Lower lobe of right lung (tissue), 2 donors: ENCODE results near the gene EFHC1. TPM values are rescaled to one million over a fixed set of nuclear protein-coding genes. Genes with fewer than 3 reads are reported as not detected.

ENCODE experiments used
- ATAC-seq, 2 donors: fragments of 200-7000 bp; cut with Tn5 transposase; one replicate each; pipeline ENCODE4 v1.9.1; 2020 to 2022; ENCODE audit warnings: mild to moderate bottlenecking in 2 of 2, moderate library complexity in 2 of 2
- DNase-seq: peaks from one replicate; pipeline ENCODE4 v3.0.0-alpha.2; 2020
- H3K27ac ChIP-seq: fragments of 200-600 bp; one replicate; pipeline ENCODE4 v1.8.0; 2022
- H3K27me3 ChIP-seq: fragments of 200-600 bp; one replicate; pipeline ENCODE4 v1.8.0; 2022; ENCODE audit warnings: low read depth
- H3K36me3 ChIP-seq: fragments of 200-600 bp; one replicate; pipeline ENCODE4 v1.8.0; 2022; ENCODE audit warnings: mild to moderate bottlenecking
- H3K4me1 ChIP-seq: fragments of 200-600 bp; one replicate; pipeline ENCODE4 v1.8.0; 2022
- H3K4me3 ChIP-seq: fragments of 200-600 bp; one replicate; pipeline ENCODE4 v1.8.0; 2022; ENCODE audit warnings: mild to moderate bottlenecking
- H3K9me3 ChIP-seq: fragments of 200-600 bp; one replicate; pipeline ENCODE4 v1.8.0; 2022
- CTCF ChIP-seq: fragments of 200-600 bp; IDR thresholded peaks from one replicate; pipeline ENCODE4 v1.8.0; 2022; ENCODE audit warnings: antibody characterized with exemption, mild to moderate bottlenecking
- intact Hi-C: fragments of 100-400 bp; cut with DNase I; formaldehyde crosslinking; loops from one replicate; pipeline ENCODE4 v1.11.0; 2022
- total RNA-seq: library from RNA; stranded (reverse); fragmentation: NEBNext Ultra II Directional; extraction: Animal tissue kit (Norgen Biotek cat#: 25700); gene quantifications from one replicate; pipeline ENCODE4 v1.2.1, GENCODE V29; 2021
- donor health status: DM: no; HTN: yes; CAD: no; lungs with severe emphysema.

EFHC1 gene
- total RNA-seq, 1 donor from 2014 or later = 42.2 TPM

- Histone ChIP-seq H3K9me3 (no peaks in the 10 kb centered on the region), H3K36me3 (no peaks in the 10 kb centered on the region), H3K4me3 (no peak overlapping the region), H3K27me3 (no peaks in the 10 kb centered on the region), H3K4me1 (peaks cover 17% of the 10 kb centered on the region), H3K27ac (no peak overlapping the region)
- intact Hi-C loops = no loop called here
- TF ChIP-seq CTCF = no peak
- DNase-seq (no peak), ATAC-seq (no peak)
These were observed 74.3 kb downstream of the EFHC1 start for GRCh38 chr6:52494298-52495072.

- no peak overlapping the region for H3K27ac ChIP-seq
- H3K4me3 ChIP-seq = no peak overlapping the region
- H3K36me3 ChIP-seq = no peaks in the 10 kb centered on the region
- intact Hi-C loops = no loop called here
- H3K9me3 ChIP-seq = no peaks in the 10 kb centered on the region
- peaks cover 4% of the 10 kb centered on the region for H3K4me1 ChIP-seq
- no peak for TF ChIP-seq CTCF
- DNase-seq (no peak), ATAC-seq (no peak)
- H3K27me3 ChIP-seq = no peaks in the 10 kb centered on the region
These were observed 75.8 kb downstream of the EFHC1 start for GRCh38 chr6:52495922-52496321.

- no peaks in the 10 kb centered on the region for H3K4me1 ChIP-seq
- H3K4me3 ChIP-seq = no peak overlapping the region
- DNase-seq (no peak), ATAC-seq (no peak)
- H3K27ac ChIP-seq = no peak overlapping the region
- TF ChIP-seq CTCF = no peak
- H3K9me3 ChIP-seq = no peaks in the 10 kb centered on the region
- H3K27me3 ChIP-seq = no peaks in the 10 kb centered on the region
- peaks cover 1% of the 10 kb centered on the region for H3K36me3 ChIP-seq
- intact Hi-C loops = no loop called here
These were observed 76.5 kb downstream of the EFHC1 start for GRCh38 chr6:52496631-52497030.

- no peaks in the 10 kb centered on the region for H3K9me3 ChIP-seq
- intact Hi-C loops = no loop called here
- DNase-seq = peak; percentile 52
- peak; percentile 78 to 83 for ATAC-seq
- no peaks in the 10 kb centered on the region for H3K27me3 ChIP-seq
- peaks cover 13% of the 10 kb centered on the region for H3K36me3 ChIP-seq
- no peak overlapping the region for H3K27ac ChIP-seq
- H3K4me1 ChIP-seq = peaks cover 3% of the 10 kb centered on the region
- no peak for TF ChIP-seq CTCF
- H3K4me3 ChIP-seq = no peak overlapping the region
These were observed 77.7 kb downstream of the EFHC1 start for GRCh38 chr6:52497652-52498408.

GRCh38 chr6:52498538-52499017, 78.4 kb downstream of the EFHC1 start:
- TF ChIP-seq CTCF = no peak
- DNase-seq (no peak), ATAC-seq (peak in 1 of 2 donors; percentile 7)
- Histone ChIP-seq H3K27ac (no peak overlapping the region), H3K36me3 (peaks cover 18% of the 10 kb centered on the region), H3K27me3 (no peaks in the 10 kb centered on the region), H3K9me3 (no peaks in the 10 kb centered on the region), H3K4me1 (peaks cover 11% of the 10 kb centered on the region), H3K4me3 (no peak overlapping the region)
- intact Hi-C loops = no loop called here
